ENCODE data around the gene LRRN2.

DNA sequence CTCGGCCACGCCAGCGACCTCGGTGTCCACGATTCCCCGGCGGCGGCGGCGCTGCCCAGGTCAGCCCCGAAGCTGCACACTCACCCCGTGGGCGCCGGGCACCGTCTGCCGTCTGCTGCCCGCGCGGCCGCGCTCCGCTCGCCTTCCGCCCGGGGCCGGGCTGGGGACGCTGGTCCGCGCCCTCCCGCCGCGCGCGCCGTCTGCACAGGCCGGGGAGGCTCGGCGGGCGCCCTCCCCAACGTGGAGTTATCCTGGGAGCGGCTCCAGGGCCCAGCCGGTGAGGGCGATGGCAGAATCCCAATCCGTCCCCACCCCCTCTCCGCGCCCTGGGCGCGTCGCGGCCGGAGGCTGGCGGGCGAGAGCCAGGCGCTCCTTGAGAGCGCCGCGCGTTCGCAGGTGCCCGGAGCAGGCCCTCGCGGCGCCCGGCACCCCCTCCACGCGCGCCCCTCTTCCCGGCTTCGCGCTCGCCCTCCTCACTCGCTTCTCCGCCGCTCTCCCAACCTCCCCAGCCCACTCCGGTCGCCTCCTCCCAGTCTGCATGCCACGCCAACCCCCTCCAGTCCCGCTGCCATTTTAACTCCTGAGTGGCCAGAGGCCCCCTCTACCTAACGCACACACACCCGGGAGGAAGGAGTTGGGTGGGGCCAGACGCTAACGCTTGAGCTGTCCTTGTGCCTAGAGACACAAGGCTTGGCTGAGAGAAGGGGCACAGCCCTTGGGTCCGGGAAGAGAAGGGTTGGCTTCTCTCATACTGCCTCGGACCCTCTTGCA is at the start of gene LRRN2:
- no peak for TF ChIP-seq CREB1 (IDR thresholded peaks at IDR 0.05)
- TF ChIP-seq CREB1 (CRISPR knock-in tag; IDR thresholded peaks at IDR 0.05), result no peak
- no peak for TF ChIP-seq POLR2A (conservative IDR thresholded peaks at IDR 0.05)
- no peak for TF ChIP-seq SNRNP70 (optimal IDR thresholded peaks at IDR 0.05; ENCODE audit: low read depth, low read length)
- TF ChIP-seq, protein P1, sequence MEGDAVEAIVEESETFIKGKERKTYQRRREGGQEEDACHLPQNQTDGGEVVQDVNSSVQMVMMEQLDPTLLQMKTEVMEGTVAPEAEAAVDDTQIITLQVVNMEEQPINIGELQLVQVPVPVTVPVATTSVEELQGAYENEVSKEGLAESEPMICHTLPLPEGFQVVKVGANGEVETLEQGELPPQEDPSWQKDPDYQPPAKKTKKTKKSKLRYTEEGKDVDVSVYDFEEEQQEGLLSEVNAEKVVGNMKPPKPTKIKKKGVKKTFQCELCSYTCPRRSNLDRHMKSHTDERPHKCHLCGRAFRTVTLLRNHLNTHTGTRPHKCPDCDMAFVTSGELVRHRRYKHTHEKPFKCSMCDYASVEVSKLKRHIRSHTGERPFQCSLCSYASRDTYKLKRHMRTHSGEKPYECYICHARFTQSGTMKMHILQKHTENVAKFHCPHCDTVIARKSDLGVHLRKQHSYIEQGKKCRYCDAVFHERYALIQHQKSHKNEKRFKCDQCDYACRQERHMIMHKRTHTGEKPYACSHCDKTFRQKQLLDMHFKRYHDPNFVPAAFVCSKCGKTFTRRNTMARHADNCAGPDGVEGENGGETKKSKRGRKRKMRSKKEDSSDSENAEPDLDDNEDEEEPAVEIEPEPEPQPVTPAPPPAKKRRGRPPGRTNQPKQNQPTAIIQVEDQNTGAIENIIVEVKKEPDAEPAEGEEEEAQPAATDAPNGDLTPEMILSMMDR (IDR thresholded peaks at IDR 0.05 in 2 of 3, conservative IDR thresholded peaks at IDR 0.05 in 1 of 3; ENCODE audit: insufficient read depth in 2 of 3, low read depth in 1 of 3, low read length in 3 of 3), result no peak
- TF ChIP-seq SIN3B (IDR thresholded peaks at IDR 0.05; ENCODE audit: low read depth), result no peak
- TF ChIP-seq, protein P2, sequence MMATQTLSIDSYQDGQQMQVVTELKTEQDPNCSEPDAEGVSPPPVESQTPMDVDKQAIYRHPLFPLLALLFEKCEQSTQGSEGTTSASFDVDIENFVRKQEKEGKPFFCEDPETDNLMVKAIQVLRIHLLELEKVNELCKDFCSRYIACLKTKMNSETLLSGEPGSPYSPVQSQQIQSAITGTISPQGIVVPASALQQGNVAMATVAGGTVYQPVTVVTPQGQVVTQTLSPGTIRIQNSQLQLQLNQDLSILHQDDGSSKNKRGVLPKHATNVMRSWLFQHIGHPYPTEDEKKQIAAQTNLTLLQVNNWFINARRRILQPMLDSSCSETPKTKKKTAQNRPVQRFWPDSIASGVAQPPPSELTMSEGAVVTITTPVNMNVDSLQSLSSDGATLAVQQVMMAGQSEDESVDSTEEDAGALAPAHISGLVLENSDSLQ (IDR thresholded peaks at IDR 0.05), result no peak
- TF ChIP-seq EP300 (IDR thresholded peaks at IDR 0.05; ENCODE audit: low read length), result no peak
- TF ChIP-seq FOXM1 (IDR thresholded peaks at IDR 0.05; ENCODE audit: low read depth), result no peak
- no peak for TF ChIP-seq FOXM1 (CRISPR knock-in tag; IDR thresholded peaks at IDR 0.05; ENCODE audit: low read depth)
- no peak for TF ChIP-seq SOX6 (IDR thresholded peaks at IDR 0.05)
- TF ChIP-seq POLR2AphosphoS2 (IDR thresholded peaks at IDR 0.05; ENCODE audit: low read length), result no peak
- TF ChIP-seq EWSR1 (IDR thresholded peaks at IDR 0.05; ENCODE audit: borderline replicate concordance, low read depth, partially characterized antibody), result no peak
- TF ChIP-seq HSF4 (CRISPR knock-in tag; IDR thresholded peaks at IDR 0.05; ENCODE audit: borderline replicate concordance), result no peak

Data from K562 (cell line).